KMS-11 (cell line): Measurements from ENCODE around the gene OAT.
"Not testable (repeated sequence)": the region's sequence is repeated elsewhere in the genome, so short reads cannot be mapped to it uniquely, and the experiment has no call there.

Source experiments
- H2AFZ ChIP-seq: fragments of 200-600 bp; sonication (generic); 2 replicates; pipeline ENCODE4 v1.6.1; 2016; ENCODE audit warnings: antibody characterized with exemption, mixed run types, low read depth
- H3K27ac ChIP-seq: fragments of 200-600 bp; sonication (generic); 2 replicates; pipeline ENCODE4 v1.6.1; 2016; ENCODE audit warnings: mild to moderate bottlenecking, mixed run types
- H3K27me3 ChIP-seq: fragments of 200-600 bp; sonication (generic); 2 replicates; pipeline ENCODE4 v1.6.1; 2017; ENCODE audit warnings: mild to moderate bottlenecking, low read depth, mixed run types, moderate library complexity; ENCODE audit not compliant: insufficient read depth
- H3K36me3 ChIP-seq: fragments of 200-600 bp; sonication (generic); 2 replicates; pipeline ENCODE4 v1.6.1; 2017; ENCODE audit warnings: mild to moderate bottlenecking, mixed run types; ENCODE audit not compliant: insufficient read depth
- H3K4me1 ChIP-seq: fragments of 200-600 bp; sonication (generic); 2 replicates; pipeline ENCODE4 v1.6.1; 2016; ENCODE audit warnings: mild to moderate bottlenecking, low read depth, mixed run types; ENCODE audit not compliant: poor library complexity, severe bottlenecking
- H3K4me2 ChIP-seq: fragments of 200-600 bp; sonication (generic); 2 replicates; pipeline ENCODE4 v1.7.0; 2016; ENCODE audit warnings: mild to moderate bottlenecking, mixed run types
- H3K4me3 ChIP-seq: fragments of 200-600 bp; sonication (generic); IDR thresholded peaks from 2 replicates; pipeline ENCODE4 v1.6.1; 2017; ENCODE audit warnings: low read depth, low read length, mixed read lengths; ENCODE audit not compliant: insufficient read depth
- H3K79me2 ChIP-seq: fragments of 200-600 bp; sonication (generic); 2 replicates; pipeline ENCODE4 v1.6.1; 2016; ENCODE audit warnings: low read depth, mixed run types; ENCODE audit not compliant: insufficient read depth
- H3K9ac ChIP-seq: fragments of 200-600 bp; sonication (generic); 2 replicates; pipeline ENCODE4 v1.6.1; 2016; ENCODE audit warnings: mild to moderate bottlenecking, mixed run types
- H4K20me1 ChIP-seq: fragments of 200-600 bp; sonication (generic); 2 replicates; pipeline ENCODE4 v1.6.1; 2016; ENCODE audit warnings: mild to moderate bottlenecking, mixed run types; ENCODE audit not compliant: insufficient read depth
- CTCF ChIP-seq: fragments of 200-600 bp; sonication (generic); conservative IDR thresholded peaks from 2 replicates; pipeline ENCODE4 v1.6.1; 2017; ENCODE audit warnings: low read depth, mild to moderate bottlenecking, antibody characterized with exemption, low read length, moderate library complexity, mixed read lengths

Gene OAT

GRCh38 chr10:124446830-124447750 lies 28.4 kb upstream of the OAT start:
- no peak for TF ChIP-seq CTCF
- Histone ChIP-seq H3K27ac (no peak overlapping the region), H3K4me3 (no peak overlapping the region), H3K4me2 (no peak overlapping the region), H3K4me1 (no peaks in the 10 kb centered on the region), H3K79me2 (no peaks in the 10 kb centered on the region), H3K36me3 (no peaks in the 10 kb centered on the region), H2AFZ (no peak overlapping the region), H4K20me1 (no peaks in the 10 kb centered on the region), H3K27me3 (peaks cover 31% of the 10 kb centered on the region), H3K9ac (no peak overlapping the region)

DNA sequence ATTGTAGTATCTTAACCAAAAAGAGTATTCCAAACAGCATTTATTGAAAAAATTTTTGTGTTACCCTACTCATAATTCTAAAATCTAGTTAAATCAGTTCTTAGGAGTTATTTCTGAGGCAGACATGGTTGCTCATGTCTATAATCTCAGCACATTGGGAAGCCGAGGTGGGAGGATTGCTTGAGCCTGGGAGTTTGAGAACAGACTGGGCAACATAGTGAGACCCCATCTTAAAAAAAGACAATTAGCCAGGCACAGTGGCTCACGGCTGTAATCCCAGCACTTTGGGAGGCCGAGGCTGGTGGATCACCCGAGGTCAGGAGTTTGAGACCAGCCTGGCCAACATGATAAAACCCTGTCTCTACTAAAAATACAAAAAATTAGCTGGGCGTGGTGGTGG lies 23.0 kb upstream of the OAT start:
- not testable (repeated sequence) for H4K20me1 ChIP-seq, H2AFZ ChIP-seq, H3K36me3 ChIP-seq, H3K27me3 ChIP-seq, H3K4me2 ChIP-seq, H3K9ac ChIP-seq, H3K79me2 ChIP-seq, H3K27ac ChIP-seq, H3K4me3 ChIP-seq
- H3K4me1 ChIP-seq, result peaks cover 13% of the 10 kb centered on the region

DNA sequence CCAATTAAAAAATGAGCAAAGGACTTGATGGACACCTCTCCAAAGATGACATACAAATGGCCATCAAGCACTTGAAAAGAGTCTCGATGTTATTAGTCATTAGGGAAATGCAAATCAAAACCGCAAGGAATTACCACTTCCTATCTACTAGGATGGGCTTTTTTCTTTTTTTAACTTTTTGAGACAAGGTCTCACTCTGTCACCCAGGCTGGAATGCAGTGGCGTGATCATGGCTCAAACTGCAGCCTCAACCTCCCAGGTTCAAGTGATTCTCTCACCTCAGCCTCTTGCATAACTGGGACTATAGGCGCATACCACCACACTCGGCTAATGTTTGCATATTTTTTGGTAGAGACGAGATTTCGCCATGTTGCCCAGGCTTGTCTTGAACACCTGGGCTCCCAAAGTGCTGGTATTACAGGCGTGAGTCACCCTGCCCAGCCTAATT lies 17.5 kb upstream of the OAT start:
- Histone ChIP-seq H3K4me2 (peak overlapping the region; percentile 55), H2AFZ (peak overlapping the region; percentile 25; the same call in 1 of the 2 replicates), H3K9ac (no peak overlapping the region; the same call in 1 of the 2 replicates), H3K4me3 (no peak overlapping the region), H3K27me3 (no peaks in the 10 kb centered on the region), H3K79me2 (no peaks in the 10 kb centered on the region), H3K4me1 (peaks cover 34% of the 10 kb centered on the region), H3K27ac (0 out of 2 replicates have a peak overlapping the region, but pooled peaks have one; percentile 4), H4K20me1 (no peaks in the 10 kb centered on the region), H3K36me3 (no peaks in the 10 kb centered on the region)
- TF ChIP-seq CTCF, result no peak

DNA sequence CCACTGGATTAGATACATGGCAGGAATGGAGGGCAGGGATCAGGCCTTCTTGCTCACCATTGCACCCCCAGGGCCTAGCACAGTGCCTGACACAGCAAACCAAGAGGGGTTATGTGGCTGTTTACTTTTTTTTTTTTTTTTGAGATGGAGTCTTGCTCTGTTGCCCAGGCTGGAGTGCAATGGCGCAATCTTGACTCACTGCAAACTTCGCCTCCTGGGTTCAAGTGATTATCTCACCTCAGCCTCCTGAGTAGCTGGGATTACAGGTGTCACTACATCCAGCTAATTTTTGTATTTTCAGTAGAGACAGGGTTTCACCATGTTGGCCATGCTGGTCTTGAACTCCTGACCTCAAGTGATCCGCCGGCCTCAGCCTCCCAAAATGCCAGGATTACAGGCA lies 17.0 kb upstream of the OAT start:
- not testable (repeated sequence) for H3K4me3 ChIP-seq, H3K79me2 ChIP-seq, H3K9ac ChIP-seq, H3K27me3 ChIP-seq, H3K36me3 ChIP-seq, H4K20me1 ChIP-seq
- Histone ChIP-seq H3K4me2 (peak overlapping the region; percentile 55), H3K4me1 (peaks cover 29% of the 10 kb centered on the region), H3K27ac (0 out of 2 replicates have a peak overlapping the region, but pooled peaks have one; percentile 4), H2AFZ (peak overlapping the region; percentile 25; the same call in 1 of the 2 replicates)

DNA sequence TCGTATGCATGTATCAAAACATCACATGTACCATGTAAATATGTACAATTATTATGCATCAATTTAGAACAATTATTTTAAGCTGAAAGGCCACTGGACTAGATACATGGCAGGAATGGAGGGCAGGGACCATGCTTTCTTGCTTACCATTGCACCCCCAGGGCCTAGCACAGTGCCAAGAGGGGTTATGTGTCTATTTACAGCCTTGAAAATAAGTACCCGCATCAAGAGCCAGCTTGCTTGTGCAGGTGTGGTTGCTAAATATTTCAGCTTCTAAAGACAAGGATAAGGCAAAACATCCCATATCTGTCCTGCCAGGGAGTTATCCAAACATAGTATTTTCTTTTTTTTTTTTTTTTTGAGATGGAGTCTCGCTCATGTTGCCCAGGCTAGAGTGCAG lies 14.7 kb upstream of the OAT start:
- H3K79me2 ChIP-seq, result no peaks in the 10 kb centered on the region
- TF ChIP-seq CTCF, result no peak

More for the DNA sequence above, 14.7 kb upstream of the OAT start:
- Histone ChIP-seq H3K4me2 (no peak overlapping the region), H4K20me1 (no peaks in the 10 kb centered on the region), H2AFZ (no peak overlapping the region), H3K36me3 (no peaks in the 10 kb centered on the region), H3K27me3 (no peaks in the 10 kb centered on the region), H3K4me3 (no peak overlapping the region), H3K9ac (no peak overlapping the region), H3K4me1 (peaks cover 27% of the 10 kb centered on the region), H3K27ac (no peak overlapping the region)
